ENCODE measurements around the gene NTNG2.

The NTNG2 gene

GRCh38 chr9:132207215-132207614, 45.4 kb downstream of the NTNG2 start:
- Histone ChIP-seq H2AK5ac (ENCODE audit: low read depth, low read length) (no peak overlapping the region), H3K36me3 (replicated peaks in 1 of 2; ENCODE audit: control insufficient read depth in 2 of 2, insufficient read depth in 2 of 2, low read length in 2 of 2) (no peaks in the 10 kb centered on the region), H3K14ac (ENCODE audit: low read length) (peak overlapping the region; percentile 11), H3K4me1 (ENCODE audit: control insufficient read depth in 2 of 2, insufficient read depth in 1 of 2, low read depth in 1 of 2, low read length in 2 of 2) (peaks cover 0 to 1% of the 10 kb centered on the region in 2 donors), H3K9ac (ENCODE audit: low read depth, low read length, poor library complexity) (peak overlapping the region; percentile 70), H2AFZ (ENCODE audit: low read length) (no peak overlapping the region), H3K4me3 (ENCODE audit: low read length in 2 of 2) (no peak overlapping the region), H3K4ac (ENCODE audit: low read length) (no peak overlapping the region), H2BK15ac (ENCODE audit: low read length) (no peak overlapping the region), H2BK120ac (ENCODE audit: low read depth, low read length) (no peak overlapping the region), H3K23ac (ENCODE audit: low read depth, low read length, poor library complexity) (no peak overlapping the region), H3K27ac (replicated peaks; ENCODE audit: low read length) (no peak overlapping the region), H3K4me2 (ENCODE audit: insufficient read depth, low read length, poor library complexity, severe bottlenecking) (no peak overlapping the region), H3K27me3 (ENCODE audit: control insufficient read depth in 3 of 3, insufficient read depth in 3 of 3, low read depth in 1 of 3, low read length in 3 of 3) (peaks cover 0 to 28% (median 0%) of the 10 kb centered on the region in 3 experiments), H4K8ac (ENCODE audit: low read depth, low read length) (no peak overlapping the region), H3K79me1 (ENCODE audit: low read depth, low read length) (no peaks in the 10 kb centered on the region), H2BK12ac (ENCODE audit: low read length) (no peak overlapping the region), H3K9me3 (replicated peaks in 1 of 2; ENCODE audit: control insufficient read depth in 2 of 2, insufficient read depth in 1 of 2, low read depth in 1 of 2, low read length in 2 of 2) (peaks cover 0 to 2% of the 10 kb centered on the region in 2 donors), H2BK5ac (ENCODE audit: low read length) (no peak overlapping the region), H3K18ac (ENCODE audit: low read length) (peak overlapping the region; percentile 76), H4K91ac (ENCODE audit: low read depth, low read length, poor library complexity) (no peak overlapping the region)
- DNase-seq (ENCODE audit: low spot score), result no peak
- no CpG with 5 or more reads among the region's 14 CpGs for WGBS, 2 donors (ENCODE audit: extremely low coverage in 2 of 2, insufficient read length in 2 of 2, insufficient replicate concordance in 1 of 2)

GRCh38 chr9:132207839-132208615, 46.2 kb downstream of the NTNG2 start:
- peaks cover 0 to 30% (median 0%) of the 10 kb centered on the region in 3 experiments for H3K27me3 ChIP-seq (ENCODE audit: control insufficient read depth in 3 of 3, insufficient read depth in 3 of 3, low read depth in 1 of 3, low read length in 3 of 3)
- H3K27ac ChIP-seq (replicated peaks; ENCODE audit: low read length), result no peak overlapping the region
- H2BK5ac ChIP-seq (ENCODE audit: low read length), result no peak overlapping the region
- peak overlapping the region; percentile 50 for H3K9ac ChIP-seq (ENCODE audit: low read depth, low read length, poor library complexity)
- H3K79me1 ChIP-seq (ENCODE audit: low read depth, low read length), result no peaks in the 10 kb centered on the region
- no peaks in the 10 kb centered on the region for H3K4me1 ChIP-seq (ENCODE audit: control insufficient read depth in 2 of 2, insufficient read depth in 1 of 2, low read depth in 1 of 2, low read length in 2 of 2)
- H3K4ac ChIP-seq (ENCODE audit: low read length), result no peak overlapping the region
- no peak overlapping the region for H2AFZ ChIP-seq (ENCODE audit: low read length)
- H4K8ac ChIP-seq (ENCODE audit: low read depth, low read length), result no peak overlapping the region
- peaks cover 0 to 2% of the 10 kb centered on the region in 2 donors for H3K9me3 ChIP-seq (replicated peaks in 1 of 2; ENCODE audit: control insufficient read depth in 2 of 2, insufficient read depth in 1 of 2, low read depth in 1 of 2, low read length in 2 of 2)
- no peak overlapping the region for H3K4me2 ChIP-seq (ENCODE audit: insufficient read depth, low read length, poor library complexity, severe bottlenecking)
- no peak overlapping the region for H3K4me3 ChIP-seq (ENCODE audit: low read length in 2 of 2)
- no peak overlapping the region for H2BK15ac ChIP-seq (ENCODE audit: low read length)
- no peak overlapping the region for H2AK5ac ChIP-seq (ENCODE audit: low read depth, low read length)
- H4K91ac ChIP-seq (ENCODE audit: low read depth, low read length, poor library complexity), result no peak overlapping the region
- no peak for DNase-seq (ENCODE audit: low spot score)
- no CpG with 5 or more reads among the region's 16 CpGs for WGBS, 2 donors (ENCODE audit: extremely low coverage in 2 of 2, insufficient read length in 2 of 2, insufficient replicate concordance in 1 of 2)
- H3K18ac ChIP-seq (ENCODE audit: low read length), result peak overlapping the region; percentile 0
- peak overlapping the region; percentile 7 for H2BK12ac ChIP-seq (ENCODE audit: low read length)
- H3K14ac ChIP-seq (ENCODE audit: low read length), result peak overlapping the region; percentile 11
- H3K36me3 ChIP-seq (replicated peaks in 1 of 2; ENCODE audit: control insufficient read depth in 2 of 2, insufficient read depth in 2 of 2, low read length in 2 of 2), result no peaks in the 10 kb centered on the region
- no peak overlapping the region for H3K23ac ChIP-seq (ENCODE audit: low read depth, low read length, poor library complexity)
- no peak overlapping the region for H2BK120ac ChIP-seq (ENCODE audit: low read depth, low read length)

GRCh38 chr9:132209228-132209627, 47.4 kb downstream of the NTNG2 start:
- Histone ChIP-seq H2BK120ac (ENCODE audit: low read depth, low read length) (no peak overlapping the region), H3K27ac (replicated peaks; ENCODE audit: low read length) (no peak overlapping the region), H3K9me3 (replicated peaks in 1 of 2; ENCODE audit: control insufficient read depth in 2 of 2, insufficient read depth in 1 of 2, low read depth in 1 of 2, low read length in 2 of 2) (peaks cover 0 to 2% of the 10 kb centered on the region in 2 donors), H3K18ac (ENCODE audit: low read length) (no peak overlapping the region), H3K27me3 (ENCODE audit: control insufficient read depth in 3 of 3, insufficient read depth in 3 of 3, low read depth in 1 of 3, low read length in 3 of 3) (peaks cover 0 to 41% (median 0%) of the 10 kb centered on the region in 3 experiments), H4K91ac (ENCODE audit: low read depth, low read length, poor library complexity) (no peak overlapping the region), H2BK5ac (ENCODE audit: low read length) (no peak overlapping the region), H3K23ac (ENCODE audit: low read depth, low read length, poor library complexity) (no peak overlapping the region), H2BK12ac (ENCODE audit: low read length) (no peak overlapping the region), H3K4me1 (ENCODE audit: control insufficient read depth in 2 of 2, insufficient read depth in 1 of 2, low read depth in 1 of 2, low read length in 2 of 2) (peaks cover 0 to 6% of the 10 kb centered on the region in 2 donors), H3K14ac (ENCODE audit: low read length) (no peak overlapping the region), H3K9ac (ENCODE audit: low read depth, low read length, poor library complexity) (no peak overlapping the region), H4K8ac (ENCODE audit: low read depth, low read length) (no peak overlapping the region), H3K36me3 (replicated peaks in 1 of 2; ENCODE audit: control insufficient read depth in 2 of 2, insufficient read depth in 2 of 2, low read length in 2 of 2) (no peaks in the 10 kb centered on the region), H3K79me1 (ENCODE audit: low read depth, low read length) (no peaks in the 10 kb centered on the region), H2AK5ac (ENCODE audit: low read depth, low read length) (no peak overlapping the region), H2AFZ (ENCODE audit: low read length) (no peak overlapping the region), H3K4me2 (ENCODE audit: insufficient read depth, low read length, poor library complexity, severe bottlenecking) (no peak overlapping the region), H3K4me3 (ENCODE audit: low read length in 2 of 2) (no peak overlapping the region), H3K4ac (ENCODE audit: low read length) (no peak overlapping the region), H2BK15ac (ENCODE audit: low read length) (no peak overlapping the region)
- DNase-seq (ENCODE audit: low spot score), result no peak
- no CpG with 5 or more reads among the region's 30 CpGs for WGBS, 2 donors (ENCODE audit: extremely low coverage in 2 of 2, insufficient read length in 2 of 2, insufficient replicate concordance in 1 of 2)

GRCh38 chr9:132210472-132211145, 48.8 kb downstream of the NTNG2 start:
- Histone ChIP-seq H3K4me3 (ENCODE audit: low read length in 2 of 2) (no peak overlapping the region), H3K18ac (ENCODE audit: low read length) (peak overlapping the region; percentile 23), H3K27me3 (ENCODE audit: control insufficient read depth in 3 of 3, insufficient read depth in 3 of 3, low read depth in 1 of 3, low read length in 3 of 3) (peaks cover 0 to 44% (median 0%) of the 10 kb centered on the region in 3 experiments), H3K4ac (ENCODE audit: low read length) (no peak overlapping the region), H4K91ac (ENCODE audit: low read depth, low read length, poor library complexity) (no peak overlapping the region), H3K79me1 (ENCODE audit: low read depth, low read length) (no peaks in the 10 kb centered on the region), H3K23ac (ENCODE audit: low read depth, low read length, poor library complexity) (peak overlapping the region; percentile 43), H3K9me3 (replicated peaks in 1 of 2; ENCODE audit: control insufficient read depth in 2 of 2, insufficient read depth in 1 of 2, low read depth in 1 of 2, low read length in 2 of 2) (peaks cover 0 to 2% of the 10 kb centered on the region in 2 donors), H3K4me1 (ENCODE audit: control insufficient read depth in 2 of 2, insufficient read depth in 1 of 2, low read depth in 1 of 2, low read length in 2 of 2) (peaks cover 0 to 9% of the 10 kb centered on the region in 2 donors), H4K8ac (ENCODE audit: low read depth, low read length) (peak overlapping the region; percentile 54), H2AFZ (ENCODE audit: low read length) (no peak overlapping the region), H3K9ac (ENCODE audit: low read depth, low read length, poor library complexity) (peak overlapping the region; percentile 35), H2BK120ac (ENCODE audit: low read depth, low read length) (peak overlapping the region; percentile 56), H3K36me3 (replicated peaks in 1 of 2; ENCODE audit: control insufficient read depth in 2 of 2, insufficient read depth in 2 of 2, low read length in 2 of 2) (no peaks in the 10 kb centered on the region), H3K4me2 (ENCODE audit: insufficient read depth, low read length, poor library complexity, severe bottlenecking) (no peak overlapping the region), H2BK12ac (ENCODE audit: low read length) (no peak overlapping the region), H3K27ac (replicated peaks; ENCODE audit: low read length) (no peak overlapping the region), H2AK5ac (ENCODE audit: low read depth, low read length) (peak overlapping the region; percentile 87), H2BK5ac (ENCODE audit: low read length) (peak overlapping the region; percentile 1), H3K14ac (ENCODE audit: low read length) (peak overlapping the region; percentile 58), H2BK15ac (ENCODE audit: low read length) (peak overlapping the region; percentile 25)
- DNase-seq (ENCODE audit: low spot score), result no peak
- no CpG with 5 or more reads among the region's 14 CpGs for WGBS, 2 donors (ENCODE audit: extremely low coverage in 2 of 2, insufficient read length in 2 of 2, insufficient replicate concordance in 1 of 2)
